Activated T-helper 9 cell treated with anti-CD3 and anti-CD28 coated beads, Interleukin-2, amount 50 U/mL, for 16 hours (primary cell): ENCODE data around the gene ZC3H7A.
A peak's percentile ranks its signal among the peaks of the same experiment; 100 is the strongest.
"Not testable (repeated sequence)": the region's sequence is repeated elsewhere in the genome, so short reads cannot be mapped to it uniquely, and the experiment has no call there.

Source experiments
- DNase-seq: peaks from one replicate; pipeline ENCODE4 v3.0.0-alpha.2; 2020; ENCODE audit warnings: low read depth

The ZC3H7A gene

DNA sequence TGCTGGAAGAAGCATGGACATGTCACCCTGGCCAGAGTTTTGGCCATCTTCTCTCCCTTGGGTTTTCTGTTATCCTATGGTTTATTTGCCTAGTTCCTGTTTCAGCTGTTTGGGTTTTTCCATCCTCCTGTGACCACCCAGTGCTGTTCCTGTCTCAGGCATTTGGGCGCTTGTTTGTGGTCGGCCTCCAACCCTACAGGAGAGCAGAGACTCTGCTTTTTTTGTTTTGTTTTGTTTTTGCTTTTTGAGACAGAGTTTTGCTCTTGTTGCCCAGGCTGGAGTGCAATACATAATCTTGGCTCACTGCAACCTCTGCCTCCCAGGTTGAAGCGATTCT lies 3.3 kb upstream of the ZC3H7A start:
- no peak for DNase-seq

DNA sequence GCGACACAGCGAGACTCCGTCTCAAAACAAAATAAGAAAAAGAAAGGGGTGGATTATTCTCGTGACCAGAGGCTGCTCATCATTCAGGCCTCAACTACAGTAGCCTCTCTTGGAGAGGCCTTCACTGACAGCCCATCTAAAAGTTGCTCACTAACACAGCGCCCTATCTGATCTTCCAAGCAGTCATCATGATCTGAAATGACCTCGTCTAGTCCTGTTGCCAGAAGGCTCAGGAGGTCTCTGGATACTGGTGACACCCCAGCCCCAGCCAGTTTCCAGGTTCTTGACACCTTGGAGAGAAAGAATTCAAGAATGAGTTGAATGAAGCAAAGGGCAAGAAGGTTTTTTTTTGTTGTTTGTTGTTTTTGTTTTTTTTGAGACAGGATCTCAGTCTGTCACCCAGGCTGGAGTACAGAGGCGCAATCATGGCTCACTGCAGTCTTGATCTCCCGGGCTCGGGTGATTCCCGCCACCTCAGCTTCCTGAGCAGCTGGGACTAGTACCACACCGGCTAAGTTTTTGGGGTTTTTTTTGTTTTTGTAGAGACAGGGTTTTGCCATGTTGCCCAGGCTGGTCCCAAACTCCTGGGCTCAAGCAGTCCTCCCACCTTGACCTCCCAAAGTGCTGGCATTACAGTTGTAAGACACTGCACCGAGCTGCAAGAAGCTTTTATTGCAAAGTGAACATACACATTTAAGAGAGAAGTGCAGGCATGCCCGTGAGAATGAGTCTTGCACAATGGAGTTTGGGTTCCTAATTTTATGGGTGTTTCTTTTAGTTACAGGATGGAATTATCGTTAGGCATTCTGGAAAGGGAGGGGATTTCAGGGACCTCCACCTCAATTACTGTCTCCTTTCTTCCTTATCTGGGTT lies 2.7 kb upstream of the ZC3H7A start:
- no peak for DNase-seq

DNA sequence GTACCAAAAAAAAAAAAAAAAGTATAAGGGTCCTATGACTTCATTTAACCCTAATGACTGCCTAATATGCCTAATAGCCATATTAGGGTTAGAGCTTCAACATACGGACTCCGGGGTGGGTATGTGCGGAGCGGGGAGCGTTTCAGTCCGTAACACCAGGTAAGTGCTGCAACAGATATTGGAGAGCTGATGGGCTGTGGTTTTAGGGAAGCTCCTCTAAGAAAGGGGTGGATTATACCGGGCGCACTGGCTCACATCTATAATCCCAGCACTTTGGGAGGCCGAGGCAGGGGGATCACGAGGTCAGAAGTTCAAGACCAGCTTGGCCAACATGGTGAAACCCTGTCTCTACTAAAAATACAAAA lies 1.9 kb upstream of the ZC3H7A start:
- no peak for DNase-seq

DNA sequence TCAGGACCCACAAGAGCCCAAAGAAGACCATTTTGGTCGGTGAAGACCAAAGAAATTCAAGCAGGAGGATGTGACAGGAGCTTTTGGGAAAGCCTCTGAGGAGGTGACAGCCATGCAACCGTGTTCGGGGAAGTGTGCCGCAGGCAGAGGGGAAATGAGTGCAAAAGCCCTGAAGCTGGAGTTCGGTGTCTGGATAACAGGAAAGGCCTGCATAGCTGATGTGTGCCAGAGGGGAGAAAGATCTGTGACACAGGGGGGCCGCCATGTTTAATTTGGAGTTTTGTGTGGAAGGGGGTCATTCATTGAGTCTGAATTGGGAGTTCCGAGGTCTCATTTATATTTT lies 870 bp upstream of the ZC3H7A start:
- no peak for DNase-seq

DNA sequence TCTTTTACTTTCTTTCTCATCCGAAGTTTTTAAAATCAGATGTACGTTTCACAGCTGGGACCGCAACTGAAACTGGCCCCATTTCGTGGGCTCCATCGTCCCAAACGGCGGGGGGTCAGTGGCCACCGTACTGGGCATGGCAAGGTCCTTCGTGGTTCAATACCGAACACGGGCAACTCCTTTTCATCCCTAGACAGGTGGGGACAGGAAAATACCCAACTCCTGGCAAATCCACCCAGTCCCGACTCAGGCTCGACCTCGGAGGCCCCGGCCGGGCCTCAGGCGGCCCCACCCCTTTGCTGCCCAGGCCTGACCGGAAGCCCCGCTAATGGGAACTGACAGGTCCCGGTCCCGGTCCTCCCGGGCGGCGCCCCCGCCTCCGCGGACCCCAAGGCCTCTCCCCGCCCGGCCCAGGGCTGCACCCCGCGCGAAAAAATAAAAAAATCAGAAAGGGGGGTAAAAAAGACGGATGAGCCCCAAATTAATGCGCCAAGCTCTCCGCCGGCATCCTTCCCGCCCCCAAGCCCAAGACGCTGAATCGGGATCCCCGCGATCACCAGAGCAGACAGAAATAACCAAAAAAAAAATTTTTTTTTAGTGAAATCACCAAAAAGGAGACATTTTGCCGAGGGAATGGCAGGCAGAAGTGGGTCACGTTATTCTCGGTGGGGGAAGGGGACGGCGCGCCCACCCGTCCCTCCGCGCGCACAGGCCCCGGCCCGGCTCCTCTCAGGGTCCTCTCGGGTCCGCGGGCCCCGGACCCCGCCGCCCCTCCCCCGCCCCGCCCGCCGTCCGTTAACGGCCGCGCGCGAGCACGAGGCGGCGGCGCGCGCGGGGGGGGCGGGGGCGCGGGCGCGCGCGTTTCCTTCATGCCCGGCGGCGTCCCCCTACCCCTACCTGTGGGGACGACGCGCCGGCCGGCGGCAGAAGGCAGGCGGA lies 562 bp downstream of the ZC3H7A start:
- peak; percentile 19 for DNase-seq

DNA sequence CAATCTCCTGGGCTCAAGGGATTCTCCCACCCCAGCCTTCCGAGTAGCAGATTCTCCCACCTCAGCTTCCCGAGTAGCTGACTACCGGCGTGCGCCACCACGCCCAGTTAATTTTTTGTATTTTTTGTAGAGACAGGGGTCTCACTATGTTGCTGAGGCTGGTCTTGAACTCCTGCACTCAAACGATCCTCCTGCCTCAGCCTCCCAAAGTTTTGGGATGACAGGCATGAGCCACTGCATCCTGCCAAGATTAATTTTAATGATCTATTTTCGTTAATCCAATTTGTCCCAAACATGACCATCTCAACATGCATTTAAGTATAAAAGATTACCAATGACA lies 1.2 kb downstream of the ZC3H7A start:
- no peak for DNase-seq

DNA sequence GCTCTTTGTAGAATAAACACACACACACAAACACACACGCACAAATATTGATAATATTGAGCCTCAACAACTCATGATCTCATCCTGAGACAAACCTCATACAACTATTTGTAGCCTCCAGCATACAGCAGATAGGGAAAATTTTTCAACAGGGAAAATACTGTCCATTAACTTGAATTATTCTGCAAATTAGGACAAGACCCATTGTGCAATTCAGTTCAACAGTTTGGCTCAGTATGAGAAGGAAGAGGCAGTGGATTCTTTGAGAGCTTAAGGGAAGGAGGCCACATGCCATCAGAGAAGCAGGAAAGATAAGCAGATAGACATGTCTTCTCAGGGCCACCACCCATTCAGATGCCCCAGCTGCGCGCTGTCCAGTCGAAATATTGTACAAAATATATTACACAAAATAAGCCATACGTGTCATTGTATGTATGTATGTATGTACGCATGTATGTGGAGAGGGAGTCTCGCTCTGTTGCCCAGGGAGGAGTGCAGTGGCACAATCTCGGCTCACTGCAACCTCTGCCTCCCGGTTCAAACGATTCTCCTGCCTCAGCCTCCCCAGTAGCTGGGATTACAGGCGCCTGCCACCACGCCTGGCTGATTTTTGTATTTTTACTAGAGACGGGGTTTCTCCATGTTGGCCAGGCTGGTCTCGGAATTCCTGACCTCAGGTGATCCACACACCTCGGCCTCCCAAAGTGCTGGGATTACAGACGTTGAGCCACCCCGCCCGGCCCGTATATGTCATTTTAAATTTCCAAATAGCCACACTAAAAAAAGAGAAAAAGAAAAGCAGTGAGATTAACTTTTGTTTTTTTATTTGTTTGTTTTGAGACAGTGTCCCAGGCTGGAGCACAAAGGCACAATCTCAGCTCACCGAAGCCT lies 1.8 kb downstream of the ZC3H7A start:
- DNase-seq: no peak

DNA sequence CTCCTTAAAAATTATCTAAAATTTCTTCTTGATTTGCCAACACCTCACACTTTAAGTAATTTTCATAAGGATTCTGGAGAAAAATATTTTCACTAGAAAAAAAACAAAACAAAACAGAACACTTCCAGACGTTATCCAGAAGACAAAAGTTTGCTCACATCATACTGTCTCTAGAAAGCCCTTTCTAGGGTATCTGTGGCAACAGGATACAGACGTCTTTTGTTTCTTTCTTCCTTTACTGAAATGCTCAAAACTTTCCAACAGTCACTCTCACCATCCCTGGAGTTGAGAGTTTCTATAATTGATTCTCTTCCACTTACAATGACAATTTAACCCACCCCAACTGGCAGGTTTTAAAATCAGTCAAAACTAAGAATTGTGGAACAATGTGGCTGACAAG lies 2.6 kb downstream of the ZC3H7A start:
- DNase-seq: no peak

DNA sequence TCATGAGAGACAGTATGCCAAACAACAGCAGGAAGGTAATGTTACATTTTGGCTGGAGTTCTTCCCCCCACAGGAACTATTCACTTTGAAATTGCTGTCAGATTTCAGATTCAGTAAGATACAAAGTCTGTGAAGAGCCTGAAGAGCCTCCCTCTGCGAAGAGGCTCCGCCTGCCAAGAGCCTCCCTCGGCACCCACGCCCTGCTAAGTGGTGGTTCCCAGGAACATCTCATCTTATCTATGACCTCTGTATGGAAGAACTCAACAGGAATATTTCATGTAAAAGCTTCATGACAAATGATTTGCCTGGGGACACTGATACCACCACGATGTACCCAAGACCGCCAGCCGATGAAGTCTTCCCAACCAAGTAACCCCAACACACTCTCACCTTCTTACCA lies 3.2 kb downstream of the ZC3H7A start:
- DNase-seq: no peak

DNA sequence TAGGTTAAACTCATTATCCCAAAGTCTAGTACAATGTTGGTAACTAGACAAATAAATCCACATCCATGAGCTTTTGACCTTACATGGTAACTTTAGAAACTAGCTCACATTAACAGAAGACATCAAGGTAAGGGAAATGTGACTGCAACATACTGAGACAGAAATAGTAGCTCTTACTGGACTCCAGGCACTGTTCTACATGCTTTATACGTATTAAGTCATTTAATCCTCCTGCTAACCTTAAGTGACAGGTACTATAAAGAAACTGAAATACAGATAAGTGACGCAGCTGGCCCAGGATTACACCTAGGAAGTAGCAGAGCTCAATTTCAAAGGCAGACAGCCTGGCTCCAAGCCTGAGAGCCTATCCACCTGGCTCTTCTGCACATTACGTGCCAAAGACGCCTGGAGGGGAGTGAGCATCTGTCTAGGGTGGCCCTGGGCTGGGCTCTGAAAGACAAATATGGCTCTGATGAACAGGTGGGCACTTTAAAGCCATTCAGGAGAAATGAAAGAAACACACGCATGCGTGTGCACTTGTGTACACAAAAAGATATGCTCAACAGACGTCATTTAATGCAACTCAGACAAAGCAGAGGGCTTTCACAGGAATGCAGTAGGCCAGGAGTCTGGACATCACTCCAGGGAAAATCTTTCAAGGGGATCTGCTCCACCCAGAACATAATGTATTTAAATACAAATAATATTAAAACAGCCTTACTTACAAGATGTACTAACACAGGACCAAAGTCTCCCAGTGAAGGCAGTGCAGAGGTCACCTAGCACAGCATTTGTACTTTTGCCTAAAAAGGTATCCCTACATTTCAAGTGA lies 4.4 kb downstream of the ZC3H7A start:
- DNase-seq: no peak

DNA sequence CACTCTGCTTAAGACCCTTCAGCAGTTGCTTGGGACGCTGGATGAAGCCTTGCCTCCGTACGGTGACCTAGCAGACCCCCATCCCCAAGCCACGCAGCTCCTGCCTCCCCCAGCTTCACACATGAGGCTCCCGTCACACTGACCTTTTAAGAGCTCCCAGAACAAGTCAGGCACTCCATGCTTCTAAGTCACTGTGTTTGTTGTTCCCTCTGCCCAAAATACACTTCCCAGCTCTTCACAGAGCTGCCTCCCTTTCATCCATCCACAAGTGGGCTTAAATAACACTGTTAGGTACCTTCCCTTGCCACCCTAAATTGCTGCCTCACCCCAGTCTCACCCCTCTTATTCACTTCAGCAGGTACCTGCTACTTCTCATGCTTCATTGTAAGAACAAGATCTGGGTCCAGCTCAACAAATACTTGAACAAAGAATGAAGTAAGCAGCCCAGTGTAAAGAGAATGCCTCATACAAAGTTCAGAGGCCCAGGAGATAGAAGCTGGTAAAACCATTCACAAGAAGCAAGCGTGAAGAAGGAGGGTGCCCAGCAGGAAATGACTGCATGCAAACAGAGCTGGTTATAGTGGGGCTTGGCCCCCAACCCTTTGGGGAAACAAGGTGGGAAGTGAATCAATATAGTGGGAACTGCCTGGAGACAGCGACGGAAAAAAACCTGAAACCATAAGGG lies 5.8 kb downstream of the ZC3H7A start:
- DNase-seq: no peak

DNA sequence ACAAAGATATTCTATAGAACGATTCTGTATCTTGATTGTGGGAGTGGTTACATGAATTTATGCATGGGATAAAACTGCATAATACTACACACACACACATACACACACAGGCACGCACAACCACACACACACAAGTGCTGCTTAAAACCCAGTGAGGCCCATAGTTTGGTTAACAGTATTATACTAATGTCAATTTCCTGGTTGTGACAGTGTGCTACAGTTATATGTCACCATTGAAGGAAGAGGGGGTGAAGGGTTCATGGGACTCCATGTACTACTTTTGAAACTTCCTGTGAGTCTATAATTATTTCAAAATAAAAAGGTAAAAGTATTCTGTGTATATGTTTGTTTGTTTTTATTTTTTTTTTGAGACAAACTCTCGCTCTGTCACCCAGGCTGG lies 8.1 kb downstream of the ZC3H7A start:
- DNase-seq: no peak

DNA sequence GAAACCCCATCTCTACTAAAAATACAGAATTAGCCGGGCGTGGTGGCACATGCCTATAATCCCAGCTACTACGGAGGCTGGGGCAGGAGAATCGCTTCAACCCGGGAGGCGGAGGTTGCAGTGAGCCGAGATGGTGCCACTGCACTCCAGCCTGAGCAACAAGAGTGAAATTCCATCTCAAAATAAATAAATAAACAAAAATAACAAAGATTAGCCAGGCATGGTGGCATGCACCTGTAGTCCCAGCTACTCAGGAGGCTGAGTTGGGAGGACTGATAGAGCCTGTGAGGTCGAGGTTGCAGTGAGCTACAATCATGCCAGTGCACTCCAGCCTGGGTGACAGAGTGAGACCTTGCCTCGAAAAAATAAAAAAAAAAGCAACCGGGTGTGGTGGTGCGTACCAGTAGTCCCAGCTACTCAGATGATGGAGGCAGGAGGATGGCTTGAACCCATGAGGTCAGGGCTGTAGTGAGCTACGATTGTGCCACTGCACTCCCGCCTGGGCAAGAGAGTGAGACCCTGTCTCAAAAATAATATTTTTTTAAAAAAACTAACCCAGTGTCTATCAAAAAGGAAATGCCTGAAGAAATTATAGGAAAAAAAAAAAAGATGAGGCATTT lies 12.0 kb downstream of the ZC3H7A start:
- not testable (repeated sequence) for DNase-seq

DNA sequence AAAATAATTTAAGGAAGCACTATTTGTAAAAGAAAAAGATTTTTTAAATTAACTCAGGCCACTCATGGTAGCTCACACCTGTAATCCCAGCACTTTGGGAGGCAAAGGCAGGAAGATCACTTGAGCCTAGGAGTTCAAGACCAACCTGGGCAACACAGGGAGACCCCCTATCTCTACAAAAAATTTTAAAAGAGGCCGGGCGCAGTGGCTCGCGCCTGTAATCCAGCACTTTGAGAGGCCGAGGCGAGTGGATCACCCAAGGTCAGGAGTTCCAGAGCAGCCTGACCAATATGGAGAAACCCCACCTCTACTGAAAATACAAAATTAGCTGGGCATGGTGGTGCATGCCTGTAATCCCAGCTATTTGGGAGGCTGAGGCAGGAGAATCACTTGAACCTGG lies 12.7 kb downstream of the ZC3H7A start:
- not testable (repeated sequence) for DNase-seq

DNA sequence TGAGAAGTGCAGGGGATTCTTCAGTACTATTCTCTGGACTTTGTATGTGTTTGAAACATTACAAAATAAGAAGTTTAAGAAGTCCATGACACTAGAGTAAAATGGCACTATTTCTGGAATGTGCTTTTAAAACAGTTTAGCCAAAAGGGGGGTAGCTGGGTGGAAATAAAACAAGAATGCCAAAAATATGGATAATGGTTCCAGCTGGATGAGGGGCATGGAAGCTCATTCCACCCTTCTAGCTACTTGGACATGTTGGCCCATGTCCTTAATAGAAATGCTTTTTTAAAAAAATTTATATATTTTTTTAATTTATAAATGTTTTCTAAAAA lies 13.1 kb downstream of the ZC3H7A start:
- no peak for DNase-seq

DNA sequence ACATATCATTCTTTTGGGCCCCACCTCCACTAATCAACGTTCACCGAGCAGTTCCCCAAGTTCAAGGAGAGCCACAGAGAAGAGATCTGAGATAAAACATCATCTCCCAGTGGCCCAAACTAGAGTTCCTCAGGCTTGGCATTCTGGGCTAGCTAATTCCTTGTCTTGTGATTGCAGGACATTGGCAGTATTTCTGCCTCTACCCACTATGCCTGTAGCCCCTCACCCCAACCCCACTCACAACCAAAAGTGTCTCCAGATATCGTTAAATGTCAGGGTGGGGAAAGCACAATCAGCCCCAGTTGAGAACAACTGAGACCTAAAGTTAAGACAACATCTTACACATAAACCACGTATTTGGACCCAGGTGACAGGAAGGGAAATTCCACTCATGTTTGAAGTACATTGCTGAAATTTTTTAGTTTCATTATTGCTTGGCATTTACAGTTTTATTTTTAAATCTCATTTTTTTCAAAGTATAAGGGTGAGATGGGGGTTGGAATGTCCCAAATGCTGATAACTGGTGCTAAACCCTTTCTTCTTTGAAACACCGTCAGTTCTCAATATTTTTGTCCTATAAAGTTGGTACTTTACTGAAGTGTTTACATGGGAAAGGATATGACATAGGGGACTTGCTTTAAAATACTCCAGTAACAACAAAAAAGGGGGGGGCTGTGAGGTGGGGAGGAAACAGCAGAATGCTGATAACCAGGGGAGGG lies 13.6 kb downstream of the ZC3H7A start:
- peak; percentile 13 for DNase-seq

DNA sequence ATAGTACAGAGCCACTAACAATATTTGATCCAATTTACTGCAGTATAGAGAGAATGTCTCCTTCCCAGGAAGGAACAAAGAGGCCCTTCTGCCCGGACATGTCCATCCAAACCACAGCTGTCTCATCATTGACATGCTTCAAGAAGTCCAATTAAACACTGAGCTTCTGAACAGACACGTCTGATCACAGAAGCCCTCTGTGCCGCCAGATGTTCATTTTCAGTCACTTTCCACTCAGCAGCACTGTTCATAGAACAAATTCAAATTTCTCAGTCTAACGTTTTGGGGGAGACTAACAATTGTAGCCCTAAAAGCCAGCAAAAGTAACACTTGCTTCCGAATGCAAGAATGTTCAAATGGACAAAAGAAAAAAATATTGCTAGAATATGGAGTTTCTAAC lies 15.3 kb downstream of the ZC3H7A start:
- no peak for DNase-seq

DNA sequence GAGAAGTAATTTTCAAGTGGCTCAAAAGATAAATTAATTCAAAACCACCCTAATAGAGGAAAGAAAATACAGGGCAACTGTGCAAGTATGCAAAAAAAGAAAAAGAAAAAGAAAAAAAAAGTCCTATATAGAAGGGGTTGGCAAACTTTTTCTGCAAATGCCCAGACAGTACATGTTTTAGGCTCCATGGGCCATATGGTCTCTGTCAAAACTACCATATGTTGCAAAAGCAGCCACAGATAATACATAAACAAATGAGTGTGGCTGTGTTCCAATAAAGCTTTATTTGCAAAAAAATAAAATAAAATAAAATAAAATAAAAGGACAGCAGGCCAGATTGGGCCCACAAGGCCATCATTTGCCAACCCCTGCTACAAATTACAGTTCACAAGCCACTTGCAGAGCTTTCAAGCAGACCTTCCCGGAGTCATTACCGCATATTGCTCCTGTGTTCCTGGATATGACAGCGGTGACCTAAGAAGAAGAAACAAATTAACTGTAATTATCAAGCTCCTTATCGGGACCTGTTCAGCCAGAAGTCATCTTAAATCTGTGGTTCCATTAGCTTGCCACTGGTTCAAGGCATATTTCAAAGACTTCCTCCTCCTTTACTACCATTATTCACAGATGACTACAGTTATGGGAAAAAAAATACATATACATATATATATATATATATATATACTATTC lies 15.9 kb downstream of the ZC3H7A start:
- no peak for DNase-seq

DNA sequence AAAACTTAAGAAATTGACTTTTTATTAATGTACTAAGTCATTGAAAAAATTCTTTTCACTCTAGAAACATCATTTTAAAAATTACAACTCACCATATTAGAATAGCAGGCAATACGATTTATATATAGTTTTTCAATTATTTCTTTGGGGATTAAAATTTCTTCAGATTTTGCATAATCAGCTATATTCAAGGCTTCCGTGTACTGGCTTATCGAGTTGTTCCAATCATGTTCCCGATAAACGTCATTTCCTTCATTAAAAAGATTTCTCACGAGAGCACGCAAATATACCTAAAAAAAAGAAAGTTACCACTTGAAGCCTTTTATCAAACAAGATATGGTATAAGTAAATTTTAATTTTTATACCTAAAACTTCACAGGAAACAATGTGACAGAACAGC lies 18.0 kb downstream of the ZC3H7A start:
- DNase-seq: no peak
